ENCODE results near the gene SREBF2. TPM values are rescaled to one million over a fixed set of nuclear protein-coding genes. Genes with fewer than 3 reads are reported as not detected.
A peak's percentile ranks its signal among the peaks of the same experiment; 100 is the strongest.

SREBF2 gene
- total and polyA plus RNA-seq, 9 of the 15 experiments (the other 6 are each of a cell fraction or from before 2014, with no cell fraction given), result 1.1 to 84.2 (median 26.9) TPM

- CTCF ChIA-PET (ENCODE audit: low intra/inter-chr PET ratio), result interaction anchor here (0.7 kb wide), 1 partner anchor 219 kb away, joined by 3 read pairs; no protein-coding TSS in a partner anchor
- no peak for FAIRE-seq
- intact Hi-C loops (cut with micrococcal nuclease), result no loop called here
Observed at GRCh38 chr22:41915035-41915785, 82.3 kb downstream of the SREBF2 start, which contains the start of gene SHISA8. SHISA8 (minus strand) TSS chr22:41915074; CDS start chr22:41914667, 407 bp downstream.

More at GRCh38 chr22:41915035-41915785, 82.3 kb downstream of the SREBF2 start, which contains the start of gene SHISA8:
- Histone ChIP-seq H3K9me1 (ENCODE audit: control insufficient read depth, insufficient read depth, low read length) (no peaks in the 10 kb centered on the region), H4K20me1 (replicated peaks; ENCODE audit: control insufficient read depth, insufficient read depth, low read length) (peaks cover 9% of the 10 kb centered on the region; the same call in 1 of the 2 replicates), H3K36me3 (ENCODE audit: control insufficient read depth, insufficient read depth, low read length) (no peaks in the 10 kb centered on the region), H3K9me3 (replicated peaks; ENCODE audit: control insufficient read depth, insufficient read depth, low read depth, low read length) (no peaks in the 10 kb centered on the region), H3K27ac (ENCODE audit: extremely low read depth, low read depth, low read length) (no peak within 1 kb of the TSS), H2AFZ (ENCODE audit: low read depth, low read length) (peak within 1 kb of the TSS; percentile 40; the same call in 1 of the 2 replicates), H3K4me1 (replicated peaks in 1 of 2; ENCODE audit: control insufficient read depth in 2 of 2, insufficient read depth in 2 of 2, low read length in 2 of 2) (peaks cover 6 to 53% of the 10 kb centered on the region in 2 experiments; a peak in 3 of 5 replicates), H3K4me2 (ENCODE audit: insufficient read depth, low read length) (peak within 1 kb of the TSS; percentile 32; the same call in 1 of the 2 replicates), H3K4me3 (peak within 1 kb of the TSS; percentile 41), H3K27me3 (ENCODE audit: control insufficient read depth in 2 of 2, insufficient read depth in 2 of 2, low read length in 2 of 2) (0 out of 5 replicates have a peak, but pooled peaks cover 0 to 4% of the 10 kb centered on the region in 2 experiments), H3K79me2 (ENCODE audit: control insufficient read depth, insufficient read depth, low read length) (no peaks in the 10 kb centered on the region), H3K9ac (ENCODE audit: insufficient read depth in 1 of 2, low read depth in 2 of 2, low read length in 2 of 2) (peak within 1 kb of the TSS; percentile 54 to 88; a peak in 3 of 4 replicates)
- ATAC-seq (peak; percentile 84), DNase-seq (ENCODE audit: extremely low read depth in 1 of 4, low spot score in 3 of 4) (peak in 2 of 4 experiments; percentile 61 to 72)
- POLR2A ChIA-PET, result interaction anchor here (0.6 kb wide), 2 partner anchors 12 to 684 kb away, joined by 3 to 4 read pairs; no protein-coding TSS in a partner anchor
- in situ Hi-C loops (cut with MboI), result no loop called here
- WGBS (ENCODE audit: insufficient coverage, low coverage, missing lambda C conversion rate), result 38% methylated on average over 20 of the region's 63 CpGs
- peak; percentile 77 for TF ChIP-seq ZNF263 (CRISPR knock-in tag; IDR thresholded peaks at IDR 0.05; ENCODE audit: borderline replicate concordance)
- no peak for TF ChIP-seq NFIC (IDR thresholded peaks at IDR 0.05)
- TF ChIP-seq VEZF1 (CRISPR knock-in tag; IDR thresholded peaks at IDR 0.05), result peak; percentile 70
- TF ChIP-seq TBP (optimal IDR thresholded peaks at IDR 0.05; ENCODE audit: low read depth, low read length), result no peak
- peak; percentile 29 for TF ChIP-seq CHD4 (IDR thresholded peaks at IDR 0.05; ENCODE audit: insufficient read depth, insufficient replicate concordance, low read depth, low read length, poor library complexity, severe bottlenecking)
- TF ChIP-seq BCOR (IDR thresholded peaks at IDR 0.05), result peak; percentile 68
- TF ChIP-seq, protein P1, sequence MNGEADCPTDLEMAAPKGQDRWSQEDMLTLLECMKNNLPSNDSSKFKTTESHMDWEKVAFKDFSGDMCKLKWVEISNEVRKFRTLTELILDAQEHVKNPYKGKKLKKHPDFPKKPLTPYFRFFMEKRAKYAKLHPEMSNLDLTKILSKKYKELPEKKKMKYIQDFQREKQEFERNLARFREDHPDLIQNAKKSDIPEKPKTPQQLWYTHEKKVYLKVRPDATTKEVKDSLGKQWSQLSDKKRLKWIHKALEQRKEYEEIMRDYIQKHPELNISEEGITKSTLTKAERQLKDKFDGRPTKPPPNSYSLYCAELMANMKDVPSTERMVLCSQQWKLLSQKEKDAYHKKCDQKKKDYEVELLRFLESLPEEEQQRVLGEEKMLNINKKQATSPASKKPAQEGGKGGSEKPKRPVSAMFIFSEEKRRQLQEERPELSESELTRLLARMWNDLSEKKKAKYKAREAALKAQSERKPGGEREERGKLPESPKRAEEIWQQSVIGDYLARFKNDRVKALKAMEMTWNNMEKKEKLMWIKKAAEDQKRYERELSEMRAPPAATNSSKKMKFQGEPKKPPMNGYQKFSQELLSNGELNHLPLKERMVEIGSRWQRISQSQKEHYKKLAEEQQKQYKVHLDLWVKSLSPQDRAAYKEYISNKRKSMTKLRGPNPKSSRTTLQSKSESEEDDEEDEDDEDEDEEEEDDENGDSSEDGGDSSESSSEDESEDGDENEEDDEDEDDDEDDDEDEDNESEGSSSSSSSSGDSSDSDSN (IDR thresholded peaks at IDR 0.05; ENCODE audit: borderline replicate concordance in 1 of 2, low read depth in 2 of 2, low read length in 2 of 2), result peak in 1 of 2 experiments; percentile 66; a peak in 1 of 4 replicates
- TF ChIP-seq E2F6 (IDR thresholded peaks at IDR 0.05; ENCODE audit: borderline replicate concordance in 1 of 2, extremely low read depth in 1 of 2, insufficient read depth in 1 of 2, insufficient read length in 1 of 2, low read depth in 1 of 2, low read length in 1 of 2, poor library complexity in 1 of 2, severe bottlenecking in 1 of 2), result peak in 1 of 2 experiments; percentile 50
- peak; percentile 28 for TF ChIP-seq POLR2G (IDR thresholded peaks at IDR 0.05; ENCODE audit: low read depth, low read length)
- peak in 1 of 2 experiments; percentile 51; a peak in 1 of 4 replicates for TF ChIP-seq KDM1A (IDR thresholded peaks at IDR 0.05)
- TF ChIP-seq ZBTB7A (IDR thresholded peaks at IDR 0.05; ENCODE audit: borderline replicate concordance, control insufficient read depth, low read depth, low read length), result peak; percentile 26; the same call in 1 of the 2 replicates
- no peak for TF ChIP-seq EP400 (IDR thresholded peaks at IDR 0.05)
- no TSS peak for BruUV-seq (replicated peaks)
